Activated T-helper 1 cell treated with anti-CD3 and anti-CD28 coated beads, Interleukin-2, amount 50 U/mL, for 16 hours (primary cell): ENCODE measurements around the gene GARRE1.
"Not testable (repeated sequence)": the region's sequence is repeated elsewhere in the genome, so short reads cannot be mapped to it uniquely, and the experiment has no call there.

Experiments used
- DNase-seq, 2 donors: peaks; one replicate each; pipeline ENCODE4 v3.0.0-alpha.2; 2020; ENCODE audit warnings: low read depth in 1 of 2, low spot score in 1 of 2

GARRE1 gene

DNA sequence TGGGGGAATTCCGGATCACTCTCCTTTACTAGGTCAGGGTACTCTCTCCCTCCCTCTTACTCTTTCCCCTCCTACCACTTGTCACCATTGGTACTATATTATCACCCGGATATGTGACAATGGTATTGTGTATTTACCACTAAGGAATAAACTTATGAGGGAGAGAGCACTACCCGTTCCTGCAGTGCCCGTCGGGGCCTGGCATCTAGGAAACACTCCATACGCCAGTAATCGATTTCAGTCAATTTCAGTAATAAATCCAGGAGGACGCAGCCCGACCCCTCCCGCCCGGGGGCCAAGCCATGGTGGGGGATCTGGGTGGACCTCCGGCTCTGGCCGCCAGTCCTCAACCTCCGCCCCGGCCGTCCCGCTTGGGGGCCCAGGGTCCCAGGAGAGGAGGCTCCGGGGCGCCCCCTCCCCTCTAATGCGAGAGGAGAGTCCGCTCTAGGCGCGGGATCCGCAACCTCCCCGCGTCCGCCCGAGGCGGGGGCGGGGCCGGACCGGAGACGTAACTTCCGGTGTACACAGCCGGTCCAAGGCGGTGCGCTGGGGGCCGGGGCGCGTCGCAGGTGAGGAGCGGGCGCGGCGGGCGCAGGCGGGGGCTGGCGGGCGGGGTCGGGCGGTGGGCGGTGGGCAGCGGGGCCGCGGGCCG is at the start of gene GARRE1:
Gene GARRE1 (plus strand): TSS at position 509 of the 652 bp plus-strand sequence. CDS start 45,920 bp downstream, outside the sequence.
- peak; percentile 72 to 75 for DNase-seq

DNA sequence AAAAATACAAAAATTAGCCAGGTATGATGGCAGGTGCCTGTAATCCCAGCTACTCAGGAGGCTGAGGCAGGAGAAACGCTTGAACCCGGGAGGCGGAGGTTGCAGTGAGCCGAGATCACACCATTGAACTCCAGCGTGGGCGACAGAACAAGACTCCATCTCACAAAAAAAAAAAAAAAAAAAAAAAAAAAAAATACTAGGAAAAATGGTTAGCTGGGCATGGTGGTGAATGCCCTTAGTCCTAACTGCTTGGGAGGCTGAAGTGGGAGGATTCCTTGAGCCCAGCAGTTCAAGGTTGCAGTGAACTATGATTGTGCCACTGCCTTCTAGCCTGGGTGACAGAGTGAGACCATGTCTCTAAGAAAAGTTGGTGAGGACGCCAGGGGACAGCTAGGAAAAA is 49.0 kb upstream of the GARRE1 start:
- DNase-seq, result not testable (repeated sequence)

GRCh38 chr19:34208291-34208884 is 46.0 kb upstream of the GARRE1 start:
- DNase-seq, result no peak

DNA sequence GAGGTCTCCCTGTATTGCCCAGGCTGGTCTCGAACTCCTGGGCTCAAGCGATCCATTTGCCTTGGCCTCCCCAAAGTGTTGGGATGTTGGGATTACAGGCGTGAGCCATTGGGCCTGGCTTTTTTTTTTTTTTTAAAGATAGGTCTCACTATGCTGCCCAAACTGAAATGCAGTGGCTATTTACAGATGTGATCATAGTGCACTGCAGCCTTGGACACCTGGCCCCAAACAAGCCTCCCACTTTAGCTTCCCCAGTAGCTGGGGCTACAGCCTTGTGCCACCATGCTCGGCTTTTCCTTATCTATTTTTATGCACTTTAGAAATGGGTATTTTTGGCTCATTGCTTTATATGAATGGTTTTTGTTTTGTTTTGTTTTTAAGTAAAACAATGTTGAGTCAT is 44.6 kb upstream of the GARRE1 start:
- DNase-seq, result no peak

GRCh38 chr19:34213283-34213682 is 41.1 kb upstream of the GARRE1 start:
- no peak for DNase-seq

- DNase-seq, result no peak
Measured at GRCh38 chr19:34214040-34214439, 40.3 kb upstream of the GARRE1 start.

DNA sequence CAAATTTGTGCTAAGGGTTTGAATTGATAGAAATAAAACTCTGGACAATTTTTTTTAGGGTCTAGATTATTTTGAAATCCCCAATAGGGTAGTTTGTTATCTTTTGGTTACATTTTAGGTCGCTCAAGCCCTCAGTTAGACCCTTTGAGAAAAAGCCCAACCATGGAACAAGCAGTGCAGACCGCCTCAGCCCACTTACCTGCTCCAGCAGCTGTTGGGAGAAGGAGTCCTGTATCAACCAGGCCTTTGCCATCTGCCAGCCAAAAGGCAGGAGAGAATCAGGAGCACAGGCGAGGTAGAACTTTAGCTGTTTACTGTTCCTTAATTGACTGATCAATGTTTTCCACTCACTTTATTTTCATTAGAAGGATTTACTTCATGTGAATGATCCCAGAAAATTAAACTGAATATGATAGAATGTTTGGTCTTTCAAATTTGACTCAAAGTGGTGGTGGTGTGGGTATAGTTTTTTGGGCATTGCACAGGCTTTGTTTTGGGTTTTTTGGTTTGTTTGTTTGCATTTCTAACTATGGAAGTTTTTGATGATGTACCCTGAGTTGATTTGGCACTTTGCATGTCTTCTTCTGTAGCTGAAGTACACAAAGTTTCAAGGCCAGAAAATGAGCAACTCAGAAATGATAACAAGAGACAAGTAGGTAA is 39.2 kb upstream of the GARRE1 start:
- DNase-seq, result no peak

DNA sequence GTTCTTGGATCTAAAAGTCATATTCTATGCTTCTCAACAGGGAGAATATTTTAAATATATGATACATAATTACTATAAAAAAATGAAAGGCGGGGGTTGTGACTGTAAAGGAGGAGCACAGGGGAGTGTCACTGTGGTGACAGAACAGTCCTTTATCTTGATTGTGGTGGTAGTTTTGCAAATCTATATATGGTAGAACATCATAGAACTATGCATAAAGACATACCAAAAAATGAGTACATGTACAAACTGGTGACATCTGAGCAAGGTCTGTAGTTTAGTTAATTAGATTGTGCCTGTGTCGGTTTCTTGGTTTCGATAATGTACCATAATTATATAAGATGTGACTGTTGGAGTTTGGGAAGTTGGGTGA is 38.7 kb upstream of the GARRE1 start:
- DNase-seq, result no peak

- DNase-seq, result not testable (repeated sequence)
Measured at GRCh38 chr19:34216745-34217219, 37.6 kb upstream of the GARRE1 start.

- peak; percentile 33 to 45 for DNase-seq
Measured at GRCh38 chr19:34217952-34218817, 36.2 kb upstream of the GARRE1 start.

DNA sequence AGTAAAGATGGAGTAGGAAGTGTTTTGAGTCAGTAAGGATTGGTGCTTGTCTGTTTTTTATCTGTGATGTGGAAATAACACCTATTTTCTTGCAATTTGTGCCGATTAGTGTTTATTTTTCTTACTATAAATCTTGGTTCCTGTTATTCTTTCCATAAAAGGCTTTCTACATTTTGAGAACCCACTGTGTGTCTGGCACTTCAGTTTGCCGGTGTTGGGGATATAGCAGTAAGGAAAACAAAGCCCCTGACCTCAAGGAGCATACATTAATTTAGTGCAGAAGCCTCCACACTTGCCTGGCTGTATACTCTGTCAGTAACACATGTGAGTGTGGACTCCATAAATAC is 35.6 kb upstream of the GARRE1 start:
- no peak for DNase-seq

DNA sequence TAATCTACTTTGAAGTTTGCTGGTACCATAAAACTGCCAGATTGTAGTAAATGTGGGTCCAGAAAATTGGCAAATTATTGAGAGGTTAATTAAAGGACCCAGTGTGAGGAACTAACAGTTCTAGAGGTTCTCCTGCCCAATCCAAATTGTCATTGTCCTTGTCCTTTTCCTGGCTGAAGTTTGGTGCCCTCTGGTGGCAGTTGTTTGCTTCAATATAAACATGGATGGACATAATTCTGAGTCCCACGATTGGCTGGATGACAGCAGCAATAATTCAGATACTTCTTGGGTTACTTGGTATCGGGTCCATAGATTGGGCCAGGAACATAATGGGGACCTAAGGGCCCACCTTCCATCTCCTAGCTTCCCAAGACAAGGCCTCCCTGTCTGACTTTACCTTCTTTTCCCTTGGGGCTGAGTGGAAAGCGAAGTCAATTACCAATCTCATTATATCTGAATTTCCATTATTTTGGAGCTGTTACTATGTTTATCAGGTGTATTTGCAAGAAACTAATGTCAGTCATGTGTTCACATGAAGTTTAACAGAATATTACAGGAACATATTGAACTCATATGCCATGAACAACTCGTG is 33.8 kb upstream of the GARRE1 start:
- peak; percentile 14 to 28 for DNase-seq

DNA sequence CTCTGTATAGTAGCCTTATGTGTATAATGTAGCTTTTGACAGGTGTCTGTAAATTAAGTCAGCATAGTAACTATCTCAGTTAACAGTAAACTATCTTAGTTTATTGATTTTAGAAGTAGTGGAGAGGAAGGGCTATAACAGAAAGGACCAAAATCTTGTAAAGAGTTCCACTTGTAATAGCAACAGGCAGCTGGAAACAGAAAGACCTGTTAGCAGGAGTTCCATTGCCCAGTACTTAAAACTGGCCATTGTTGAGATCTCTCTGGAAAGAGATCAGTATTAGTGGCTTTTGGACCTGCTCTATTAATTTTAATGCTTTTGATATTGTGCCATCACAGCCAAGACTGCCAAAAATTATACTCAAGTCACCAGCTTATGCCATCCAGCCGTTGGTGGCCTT is 32.0 kb upstream of the GARRE1 start:
- no peak for DNase-seq

DNA sequence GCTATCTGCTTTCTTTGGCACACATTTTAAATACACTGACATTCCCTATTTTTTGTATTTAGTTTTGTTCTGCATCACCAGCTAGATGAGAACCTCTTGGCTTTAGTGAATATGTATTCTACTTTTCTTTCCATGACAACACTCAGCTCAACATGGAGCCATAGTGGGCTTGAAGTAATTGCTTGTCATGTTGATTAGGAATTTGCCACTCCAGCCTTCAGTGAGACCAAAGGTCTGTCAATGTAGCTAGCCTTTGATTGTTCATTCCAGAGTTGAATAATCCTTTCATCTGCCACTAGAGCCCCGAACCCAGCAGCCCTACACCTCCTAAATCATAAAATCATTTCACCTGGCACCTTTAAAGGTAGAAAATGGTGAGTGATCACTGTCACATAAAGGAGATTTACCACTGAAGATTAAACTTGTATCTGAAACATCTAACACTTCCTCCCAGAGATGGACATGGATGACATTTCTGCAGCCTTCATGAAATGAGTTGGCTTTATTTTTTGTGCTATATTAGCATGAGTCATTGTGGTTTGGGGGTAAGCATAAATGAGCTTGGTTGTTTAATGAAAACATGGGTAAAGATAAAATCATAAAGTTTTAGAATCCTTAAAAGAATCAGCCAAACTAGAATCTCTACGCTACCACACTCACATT is 29.2 kb upstream of the GARRE1 start:
- no peak for DNase-seq

GRCh38 chr19:34225659-34226015 is 28.7 kb upstream of the GARRE1 start:
- DNase-seq, result no peak

DNA sequence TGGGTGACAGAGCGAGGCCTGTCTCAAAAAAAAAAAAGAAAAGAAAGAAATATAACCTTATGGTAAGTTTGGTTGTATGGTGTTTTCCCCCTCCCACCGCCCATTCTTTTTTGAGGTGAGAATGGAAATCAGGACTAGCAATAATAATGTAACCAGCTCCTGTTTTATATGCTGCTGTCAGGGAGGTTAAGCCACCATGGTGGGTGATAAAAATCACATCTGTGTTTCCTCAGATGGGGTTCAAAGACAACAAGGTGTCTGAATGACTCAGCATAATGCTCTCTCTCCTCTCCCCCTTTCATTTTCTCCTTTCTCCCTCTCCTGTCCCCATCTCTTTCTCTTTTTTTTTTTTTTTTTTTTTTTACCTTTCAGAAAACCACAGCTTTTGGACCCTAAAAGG is 28.3 kb upstream of the GARRE1 start:
- DNase-seq, result no peak

- no peak for DNase-seq
Measured at GRCh38 chr19:34228347-34228746, 26.0 kb upstream of the GARRE1 start.

DNA sequence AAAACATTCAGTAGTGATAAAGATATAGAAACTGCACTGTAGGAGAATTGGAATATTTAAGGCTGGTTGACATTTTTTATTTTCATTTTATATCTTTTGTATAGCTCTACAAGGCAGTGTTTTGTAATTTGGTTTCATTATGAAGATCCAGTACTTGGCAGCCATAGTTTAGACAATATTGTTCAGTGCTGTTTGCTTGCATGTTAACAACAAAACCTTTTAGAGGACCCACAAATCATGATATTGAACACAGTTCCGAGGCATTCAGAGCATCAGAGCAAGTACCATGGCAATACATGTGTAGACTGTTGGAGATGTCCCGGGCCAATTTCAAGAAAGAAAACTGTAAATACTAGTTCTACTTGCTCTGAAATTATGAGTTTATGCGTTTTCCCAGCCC is 25.6 kb upstream of the GARRE1 start:
- DNase-seq, result no peak

- no peak for DNase-seq
Measured at GRCh38 chr19:34229721-34230120, 24.6 kb upstream of the GARRE1 start.

- DNase-seq, result no peak
Measured at GRCh38 chr19:34230820-34231219, 23.5 kb upstream of the GARRE1 start.

GRCh38 chr19:34231439-34231838 is 22.9 kb upstream of the GARRE1 start:
- DNase-seq, result no peak
